HG03432 (cell line): Measurements from ENCODE around the gene RPP30.
"Not testable (repeated sequence)": the region's sequence is repeated elsewhere in the genome, so short reads cannot be mapped to it uniquely, and the experiment has no call there.

Experiments
- ATAC-seq: cut with Tn5 transposase; IDR thresholded peaks from one replicate; pipeline ENCODE4 v1.9.1; 2021; ENCODE audit warnings: mild to moderate bottlenecking, moderate library complexity; ENCODE audit not compliant: unreplicated experiment

Gene RPP30

GRCh38 chr10:90939116-90939515 lies 67.3 kb downstream of the RPP30 start:
- no peak for ATAC-seq

- no peak for ATAC-seq
Observed at GRCh38 chr10:90939648-90940047, 67.9 kb downstream of the RPP30 start.

GRCh38 chr10:90942980-90943379 lies 71.2 kb downstream of the RPP30 start:
- ATAC-seq, result not testable (repeated sequence)

GRCh38 chr10:90944749-90945148 lies 73.0 kb downstream of the RPP30 start:
- no peak for ATAC-seq

GRCh38 chr10:90945491-90946070 lies 73.8 kb downstream of the RPP30 start:
- no peak for ATAC-seq

DNA sequence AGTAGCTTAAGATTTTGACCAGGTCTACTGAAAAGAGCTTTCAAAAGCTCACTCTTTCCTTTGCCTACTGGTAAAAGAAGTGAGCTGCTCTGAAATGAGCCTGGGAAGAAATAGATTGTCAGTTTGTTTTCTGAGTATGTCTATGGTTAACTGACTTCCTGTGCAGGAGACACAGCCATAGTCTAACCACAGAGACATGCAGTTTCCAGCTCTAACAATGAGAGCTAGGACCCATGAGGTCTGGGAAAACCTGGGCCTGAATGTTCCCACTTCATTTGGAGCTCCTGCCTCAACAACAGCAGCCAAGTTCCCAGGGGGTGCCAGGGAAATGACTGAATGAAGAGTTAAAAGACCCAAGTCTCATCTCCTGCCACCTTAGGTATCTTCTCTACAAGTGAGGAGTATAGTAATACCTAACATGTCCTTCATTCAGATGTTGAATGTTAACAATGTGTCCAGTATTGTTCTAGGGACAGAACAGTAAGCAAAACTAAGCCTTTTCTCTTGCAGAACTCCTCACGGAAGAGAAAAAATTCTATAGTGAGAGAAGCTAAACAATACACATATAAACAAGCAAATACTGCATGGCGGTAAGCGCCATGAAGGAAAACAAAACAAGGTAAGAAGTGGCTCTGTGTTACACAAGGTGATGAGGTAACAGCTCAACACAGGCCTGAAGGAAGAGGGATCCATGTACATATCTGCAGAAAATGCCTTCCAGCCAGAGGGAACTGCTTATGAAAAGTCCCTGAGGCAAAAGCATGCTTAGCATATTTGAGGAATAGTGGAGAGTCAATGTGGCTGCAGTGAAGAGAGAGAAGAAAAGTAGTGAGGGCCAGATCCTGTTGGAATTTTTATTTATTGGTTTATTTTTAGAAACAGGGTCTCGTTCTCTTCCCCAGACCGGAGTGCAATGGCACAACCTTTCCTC lies 75.5 kb downstream of the RPP30 start:
- ATAC-seq, result peak; percentile 92
